HepG2 (cell line): Measurements from ENCODE around the gene KRT27. TPM values are rescaled to one million over a fixed set of nuclear protein-coding genes. Genes with fewer than 3 reads are reported as not detected.

Experiments used
- ATF2 ChIP-seq: sonication (generic); formaldehyde crosslinking; IDR thresholded peaks from 2 replicates; pipeline ENCODE4 v1.4.0; 2020; ENCODE audit warnings: missing genetic modification reagents
- CSRNP1 ChIP-seq: sonication (generic); formaldehyde crosslinking; IDR thresholded peaks from 2 replicates; pipeline ENCODE4 v1.8.1; 2023; ENCODE audit warnings: mild to moderate bottlenecking, missing genetic modification reagents
- DR1 ChIP-seq: sonication (generic); formaldehyde crosslinking; IDR thresholded peaks from 2 replicates; pipeline ENCODE4 v1.8.0; 2021; ENCODE audit warnings: mild to moderate bottlenecking, missing genetic modification reagents, inconsistent platforms
- HINFP ChIP-seq: sonication (generic); formaldehyde crosslinking; IDR thresholded peaks from 2 replicates; pipeline ENCODE4 v1.4.0; 2020; ENCODE audit warnings: low read depth, mild to moderate bottlenecking, missing genetic modification reagents
- KLF9 ChIP-seq: IDR thresholded peaks from 2 replicates; pipeline ENCODE4 v1.6.1; 2016; ENCODE audit warnings: low read depth
- MYPOP ChIP-seq: sonication (generic); formaldehyde crosslinking; IDR thresholded peaks from 2 replicates; pipeline ENCODE4 v1.8.1; 2023; ENCODE audit warnings: mild to moderate bottlenecking, moderate library complexity, missing genetic modification reagents
- POLR2G ChIP-seq: fragments of 200-400 bp; formaldehyde crosslinking; IDR thresholded peaks from 2 replicates; pipeline ENCODE4 v1.6.1; 2018; ENCODE audit warnings: mild to moderate bottlenecking, low read depth, low read length, moderate library complexity
- RARA ChIP-seq: IDR thresholded peaks from 2 replicates; pipeline ENCODE4 v1.6.1; 2016; ENCODE audit warnings: missing genetic modification reagents, missing compliant biosample characterization
- SNAPC5 ChIP-seq: sonication (generic); formaldehyde crosslinking; IDR thresholded peaks from 2 replicates; pipeline ENCODE4 v1.8.1; 2023; ENCODE audit warnings: mild to moderate bottlenecking, missing genetic modification reagents, borderline replicate concordance
- TFDP2 ChIP-seq: sonication (generic); formaldehyde crosslinking; IDR thresholded peaks from 2 replicates; pipeline ENCODE4 v1.4.0; 2020; ENCODE audit warnings: missing genetic modification reagents
- ZNF143 ChIP-seq: sonication (generic); formaldehyde crosslinking; IDR thresholded peaks from 2 replicates; pipeline ENCODE4 v1.4.0; 2020; ENCODE audit warnings: missing genetic modification reagents
- ZNF354B ChIP-seq: sonication (generic); formaldehyde crosslinking; IDR thresholded peaks from 2 replicates; pipeline ENCODE4 v1.8.0; 2022; ENCODE audit warnings: mild to moderate bottlenecking, missing genetic modification reagents
- ZNF503 ChIP-seq: sonication (generic); formaldehyde crosslinking; IDR thresholded peaks from 2 replicates; pipeline ENCODE4 v1.4.0; 2020; ENCODE audit warnings: missing genetic modification reagents
- polyA plus RNA-seq, 8 experiments: library from polyadenylated mRNA; depleted of rRNA in 3 of 8; stranded (reverse) in 7 of 8; unstranded in 1 of 8; fragments of >200 nt; fragmentation: Illumina TruSeq in 4 of 8; extraction: Trizol in 4 of 8; gene quantifications; 2 replicates each; pipeline versions ENCODE4 v1.2.1 to v1.2.3, GENCODE V29; 2011 to 2016; ENCODE audit warnings: low read depth in 4 of 8, missing spikeins in 1 of 8, mixed read lengths in 1 of 8; ENCODE audit not compliant: insufficient read depth in 1 of 8
- total RNA-seq, 5 experiments: library from RNA; depleted of rRNA; stranded (reverse); fragments of >200 nt; fragmentation: Illumina TruSeq; extraction: Trizol; gene quantifications; 2 replicates each; pipeline ENCODE4 v1.2.3, GENCODE V29; 2016; ENCODE audit warnings: low read depth in 1 of 5

KRT27 gene
- total and polyA plus RNA-seq, 2 of the 13 experiments (the other 11 are each of a cell fraction or from before 2014, with no cell fraction given): not detected

GRCh38 chr17:40818733-40819527, 36.6 kb upstream of the KRT27 start (continued):
- no peak for TF ChIP-seq ZNF503 (CRISPR knock-in tag)
- TF ChIP-seq MYPOP (CRISPR knock-in tag): peak; percentile 54; the same call in 1 of the 2 replicates
- peak; percentile 87 for TF ChIP-seq POLR2G
- TF ChIP-seq CSRNP1 (CRISPR knock-in tag): no peak
- TF ChIP-seq HINFP (CRISPR knock-in tag): peak; percentile 84
- no peak; the same call in 1 of the 2 replicates for TF ChIP-seq DR1
- TF ChIP-seq RARA (CRISPR knock-in tag): no peak
- no peak for TF ChIP-seq ZNF143 (CRISPR knock-in tag)
- TF ChIP-seq ZNF354B (CRISPR knock-in tag): no peak
- TF ChIP-seq TFDP2: no peak
- TF ChIP-seq KLF9: no peak
- TF ChIP-seq SNAPC5 (CRISPR knock-in tag): no peak
- TF ChIP-seq ATF2 (CRISPR knock-in tag): peak; percentile 28; the same call in 1 of the 2 replicates
